ENCODE results near the gene WDR77.

WDR77 gene

GRCh38 chr1:111407301-111407700 is 41.8 kb downstream of the WDR77 start:
- Histone ChIP-seq H3K9me3 (ENCODE audit: control insufficient read depth in 2 of 2, low read length in 2 of 2) (no peaks in the 10 kb centered on the region), H3K9ac (ENCODE audit: low read length in 2 of 2) (no peak overlapping the region), H3K27ac (ENCODE audit: low read length) (no peak overlapping the region), H3K4me1 (ENCODE audit: control insufficient read depth, insufficient read depth, low read length) (peaks cover 3% of the 10 kb centered on the region), H3K27me3 (ENCODE audit: control insufficient read depth in 1 of 2, insufficient read depth in 2 of 2, low read length in 2 of 2) (peaks cover 0 to 2% of the 10 kb centered on the region in 2 donors), H3K4me3 (ENCODE audit: low read length in 2 of 2) (no peak overlapping the region), H3K36me3 (ENCODE audit: control insufficient read depth in 2 of 2, insufficient read depth in 2 of 2, low read length in 2 of 2) (no peaks in the 10 kb centered on the region)

DNA sequence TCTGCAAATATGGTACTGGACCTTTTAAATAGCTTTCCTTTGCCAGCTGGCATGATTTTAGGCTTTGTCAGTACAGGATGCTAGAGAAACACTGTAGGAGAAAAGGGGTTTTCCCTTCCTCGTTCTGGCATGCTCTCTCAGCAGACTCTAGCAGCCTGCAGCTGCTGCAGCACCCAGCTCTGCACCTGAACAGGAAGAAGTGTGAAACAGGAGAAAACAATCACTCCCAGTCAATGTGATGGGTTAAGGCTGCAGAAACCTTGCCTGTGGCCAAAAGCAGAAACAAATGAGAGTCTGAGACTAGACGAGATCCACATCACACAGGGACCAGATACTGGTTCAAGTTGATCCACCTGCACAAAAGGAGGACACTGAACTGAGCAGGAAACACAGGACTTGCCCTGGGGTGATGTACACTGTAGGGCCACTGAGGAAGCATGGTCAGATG is 42.7 kb downstream of the WDR77 start:
- peaks cover 3% of the 10 kb centered on the region for H3K4me1 ChIP-seq (ENCODE audit: control insufficient read depth, insufficient read depth, low read length)
- no peak overlapping the region for H3K4me3 ChIP-seq (ENCODE audit: low read length in 2 of 2)
- H3K9ac ChIP-seq (ENCODE audit: low read length in 2 of 2): no peak overlapping the region
- peaks cover 0 to 2% of the 10 kb centered on the region in 2 donors for H3K27me3 ChIP-seq (ENCODE audit: control insufficient read depth in 1 of 2, insufficient read depth in 2 of 2, low read length in 2 of 2)
- no peaks in the 10 kb centered on the region for H3K36me3 ChIP-seq (ENCODE audit: control insufficient read depth in 2 of 2, insufficient read depth in 2 of 2, low read length in 2 of 2)
- no peaks in the 10 kb centered on the region for H3K9me3 ChIP-seq (ENCODE audit: control insufficient read depth in 2 of 2, low read length in 2 of 2)
- no peak overlapping the region for H3K27ac ChIP-seq (ENCODE audit: low read length)

DNA sequence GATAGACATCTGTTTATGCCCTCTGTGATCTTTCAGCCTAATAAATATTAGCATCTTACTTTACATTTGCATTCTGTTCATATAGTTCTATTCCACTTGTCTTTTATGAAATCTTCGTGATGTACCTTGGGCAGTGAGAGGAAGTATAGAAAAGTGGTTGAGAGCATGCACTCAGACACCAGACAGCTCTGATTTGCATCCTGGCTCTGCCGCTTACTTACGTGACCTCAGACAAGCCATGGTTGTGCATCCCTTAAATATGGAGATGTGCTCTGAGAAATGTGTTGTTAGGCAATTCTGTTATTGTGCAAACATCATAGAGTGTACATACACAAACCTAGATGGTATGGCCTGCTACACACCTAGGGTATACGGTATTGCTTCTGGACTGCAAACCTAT is 44.5 kb downstream of the WDR77 start:
- Histone ChIP-seq H3K4me1 (ENCODE audit: control insufficient read depth, insufficient read depth, low read length) (peaks cover 3% of the 10 kb centered on the region), H3K36me3 (ENCODE audit: control insufficient read depth in 2 of 2, insufficient read depth in 2 of 2, low read length in 2 of 2) (no peaks in the 10 kb centered on the region), H3K9ac (ENCODE audit: low read length in 2 of 2) (no peak overlapping the region), H3K4me3 (ENCODE audit: low read length in 2 of 2) (no peak overlapping the region), H3K9me3 (ENCODE audit: control insufficient read depth in 2 of 2, low read length in 2 of 2) (no peaks in the 10 kb centered on the region), H3K27me3 (ENCODE audit: control insufficient read depth in 1 of 2, insufficient read depth in 2 of 2, low read length in 2 of 2) (peaks cover 0 to 2% of the 10 kb centered on the region in 2 donors), H3K27ac (ENCODE audit: low read length) (no peak overlapping the region)

DNA sequence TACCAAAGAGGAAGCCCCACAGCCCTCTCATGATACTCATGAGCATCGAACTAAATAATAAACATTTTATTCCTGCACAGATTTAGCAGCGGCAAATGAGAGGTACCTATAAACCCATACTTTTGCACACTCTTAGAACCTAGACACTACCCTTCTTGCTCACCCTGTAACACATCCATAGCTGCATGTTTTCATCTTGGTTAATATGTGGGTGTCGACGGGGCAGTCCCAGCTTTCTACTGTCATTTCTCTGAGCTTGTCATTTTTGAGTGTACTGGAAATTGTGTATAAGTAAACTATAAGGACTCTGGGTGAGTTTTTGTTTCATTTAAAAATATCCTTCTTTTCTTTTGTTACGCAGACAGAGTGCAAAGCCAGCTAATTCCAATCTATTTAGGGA is 47.0 kb downstream of the WDR77 start:
- H3K36me3 ChIP-seq (ENCODE audit: control insufficient read depth in 2 of 2, insufficient read depth in 2 of 2, low read length in 2 of 2): no peaks in the 10 kb centered on the region
- H3K4me3 ChIP-seq (ENCODE audit: low read length in 2 of 2): no peak overlapping the region
- peaks cover 3% of the 10 kb centered on the region for H3K4me1 ChIP-seq (ENCODE audit: control insufficient read depth, insufficient read depth, low read length)
- H3K27me3 ChIP-seq (ENCODE audit: control insufficient read depth in 1 of 2, insufficient read depth in 2 of 2, low read length in 2 of 2): no peaks in the 10 kb centered on the region
- no peaks in the 10 kb centered on the region for H3K9me3 ChIP-seq (ENCODE audit: control insufficient read depth in 2 of 2, low read length in 2 of 2)
- no peak overlapping the region for H3K9ac ChIP-seq (ENCODE audit: low read length in 2 of 2)
- no peak overlapping the region for H3K27ac ChIP-seq (ENCODE audit: low read length)

DNA sequence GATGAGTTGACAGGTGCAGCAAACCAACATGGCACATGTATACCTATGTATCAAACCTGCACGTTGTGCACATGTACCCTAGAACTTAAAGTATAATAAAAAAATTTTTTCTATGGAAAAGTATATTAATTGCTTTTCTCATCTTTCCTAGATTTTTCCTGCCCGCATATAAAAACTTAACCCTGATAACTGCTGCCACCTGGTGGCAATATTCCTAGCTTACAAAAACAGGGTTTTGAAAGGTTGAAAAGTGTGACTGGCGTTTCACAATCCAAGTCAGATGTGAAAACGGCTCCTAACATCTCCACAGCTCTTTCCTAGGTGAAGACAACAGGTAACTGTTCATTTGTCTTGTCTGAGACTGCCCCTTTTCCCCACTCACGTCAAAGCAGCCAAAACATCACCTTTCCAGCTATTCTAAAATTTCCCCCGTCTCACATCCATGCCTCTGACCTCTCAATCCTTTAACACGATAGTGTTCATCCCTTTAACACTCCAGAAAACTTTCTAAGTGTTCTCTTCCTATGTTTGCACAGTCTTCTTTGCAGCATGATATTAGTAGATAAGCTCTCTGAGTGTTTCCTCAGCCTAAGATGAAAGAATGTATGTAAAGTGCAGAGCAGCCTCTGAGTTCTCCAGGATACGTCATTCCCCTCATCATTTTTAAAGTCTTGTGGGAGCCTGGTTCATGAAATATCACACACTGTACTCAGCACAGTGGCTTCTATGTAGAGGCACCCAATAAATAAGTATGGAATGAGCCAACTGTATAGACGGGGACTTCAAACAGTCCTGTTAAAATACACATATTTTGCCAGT is 49.1 kb downstream of the WDR77 start:
- Histone ChIP-seq H3K4me1 (ENCODE audit: control insufficient read depth, insufficient read depth, low read length) (no peaks in the 10 kb centered on the region), H3K9ac (ENCODE audit: low read length in 2 of 2) (no peak overlapping the region), H3K27me3 (ENCODE audit: control insufficient read depth in 1 of 2, insufficient read depth in 2 of 2, low read length in 2 of 2) (no peaks in the 10 kb centered on the region), H3K27ac (ENCODE audit: low read length) (no peak overlapping the region), H3K4me3 (ENCODE audit: low read length in 2 of 2) (no peak overlapping the region), H3K36me3 (ENCODE audit: control insufficient read depth in 2 of 2, insufficient read depth in 2 of 2, low read length in 2 of 2) (no peaks in the 10 kb centered on the region), H3K9me3 (ENCODE audit: control insufficient read depth in 2 of 2, low read length in 2 of 2) (no peaks in the 10 kb centered on the region)

DNA sequence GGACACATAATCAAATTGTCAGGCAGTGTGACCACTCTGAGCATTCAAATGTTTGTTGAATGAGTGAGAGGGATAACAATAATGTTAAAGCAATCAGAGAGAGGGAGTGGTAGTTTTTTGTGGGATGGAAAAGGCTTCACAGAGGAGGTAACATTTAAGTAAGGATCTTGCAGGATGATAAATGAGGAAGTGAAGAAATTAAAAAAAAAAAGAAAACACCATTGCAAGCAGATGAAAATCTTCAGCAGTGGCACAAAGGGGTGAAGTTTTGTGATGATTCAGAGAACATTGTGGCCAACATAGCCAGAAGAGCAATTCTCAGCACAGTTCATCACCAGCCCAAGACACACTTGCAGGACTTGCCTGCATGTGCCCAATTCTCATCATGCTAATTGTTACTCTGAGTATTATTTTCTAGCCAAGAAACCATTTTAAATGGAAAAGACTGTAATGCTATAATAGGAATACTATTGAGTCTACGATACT is 56.6 kb downstream of the WDR77 start:
- Histone ChIP-seq H3K27me3 (ENCODE audit: control insufficient read depth in 1 of 2, insufficient read depth in 2 of 2, low read length in 2 of 2) (peaks cover 0 to 3% of the 10 kb centered on the region in 2 donors), H3K36me3 (ENCODE audit: control insufficient read depth in 2 of 2, insufficient read depth in 2 of 2, low read length in 2 of 2) (no peaks in the 10 kb centered on the region), H3K27ac (ENCODE audit: low read length) (no peak overlapping the region), H3K9ac (ENCODE audit: low read length in 2 of 2) (no peak overlapping the region), H3K4me3 (ENCODE audit: low read length in 2 of 2) (no peak overlapping the region), H3K4me1 (ENCODE audit: control insufficient read depth, insufficient read depth, low read length) (no peaks in the 10 kb centered on the region), H3K9me3 (ENCODE audit: control insufficient read depth in 2 of 2, low read length in 2 of 2) (no peaks in the 10 kb centered on the region)

DNA sequence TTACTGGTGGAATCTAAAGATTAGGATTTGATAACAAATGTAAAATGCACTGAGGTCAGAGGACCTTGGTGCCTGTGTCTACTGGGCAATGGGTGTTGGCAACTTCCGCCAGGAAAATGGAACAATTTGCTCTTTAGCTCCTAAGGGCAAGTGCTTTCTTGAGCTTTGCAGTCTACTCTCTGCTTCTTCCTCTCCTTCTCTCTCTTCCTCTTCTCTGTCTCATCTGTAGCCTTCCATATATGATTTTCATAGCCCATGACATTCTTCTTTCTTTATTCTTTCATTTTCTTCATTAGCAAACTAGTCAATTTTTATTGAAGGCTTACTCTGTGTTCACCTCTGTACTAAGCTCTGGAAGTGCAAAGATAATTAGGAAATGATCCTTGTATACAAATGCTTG is 57.0 kb downstream of the WDR77 start:
- Histone ChIP-seq H3K4me1 (ENCODE audit: control insufficient read depth, insufficient read depth, low read length) (no peaks in the 10 kb centered on the region), H3K36me3 (ENCODE audit: control insufficient read depth in 2 of 2, insufficient read depth in 2 of 2, low read length in 2 of 2) (no peaks in the 10 kb centered on the region), H3K27me3 (ENCODE audit: control insufficient read depth in 1 of 2, insufficient read depth in 2 of 2, low read length in 2 of 2) (peaks cover 0 to 3% of the 10 kb centered on the region in 2 donors), H3K4me3 (ENCODE audit: low read length in 2 of 2) (no peak overlapping the region), H3K9ac (ENCODE audit: low read length in 2 of 2) (no peak overlapping the region), H3K9me3 (ENCODE audit: control insufficient read depth in 2 of 2, low read length in 2 of 2) (no peaks in the 10 kb centered on the region), H3K27ac (ENCODE audit: low read length) (no peak overlapping the region)
